Gastrocnemius medialis (tissue), 4 donors: ENCODE data around the gene NOL4L.

ENCODE experiments used
- POLR2A ChIP-seq, 2 donors: fragments of 450-650 bp; IDR thresholded peaks; one replicate each; pipeline ENCODE4 v1.6.1; 2017; ENCODE audit warnings: antibody characterized with exemption in 2 of 2, mild to moderate bottlenecking in 2 of 2, moderate library complexity in 2 of 2
- TF ChIP-seq, protein P1 (sequence below), 5 experiments: fragments of 450-650 bp in 3 of 5; fragments of 200-600 bp in 2 of 5; sonication (generic) in 2 of 5; IDR thresholded peaks in 4 of 5; conservative IDR thresholded peaks in 1 of 5; 1 replicate in 4 of 5; 2 replicates in 1 of 5; pipeline ENCODE4 v1.5.1; 2016 to 2019; ENCODE audit warnings: antibody characterized with exemption in 5 of 5, mild to moderate bottlenecking in 3 of 5, moderate library complexity in 3 of 5

- no peak for TF ChIP-seq POLR2A (IDR thresholded peaks at IDR 0.05)
- TF ChIP-seq, protein P1, sequence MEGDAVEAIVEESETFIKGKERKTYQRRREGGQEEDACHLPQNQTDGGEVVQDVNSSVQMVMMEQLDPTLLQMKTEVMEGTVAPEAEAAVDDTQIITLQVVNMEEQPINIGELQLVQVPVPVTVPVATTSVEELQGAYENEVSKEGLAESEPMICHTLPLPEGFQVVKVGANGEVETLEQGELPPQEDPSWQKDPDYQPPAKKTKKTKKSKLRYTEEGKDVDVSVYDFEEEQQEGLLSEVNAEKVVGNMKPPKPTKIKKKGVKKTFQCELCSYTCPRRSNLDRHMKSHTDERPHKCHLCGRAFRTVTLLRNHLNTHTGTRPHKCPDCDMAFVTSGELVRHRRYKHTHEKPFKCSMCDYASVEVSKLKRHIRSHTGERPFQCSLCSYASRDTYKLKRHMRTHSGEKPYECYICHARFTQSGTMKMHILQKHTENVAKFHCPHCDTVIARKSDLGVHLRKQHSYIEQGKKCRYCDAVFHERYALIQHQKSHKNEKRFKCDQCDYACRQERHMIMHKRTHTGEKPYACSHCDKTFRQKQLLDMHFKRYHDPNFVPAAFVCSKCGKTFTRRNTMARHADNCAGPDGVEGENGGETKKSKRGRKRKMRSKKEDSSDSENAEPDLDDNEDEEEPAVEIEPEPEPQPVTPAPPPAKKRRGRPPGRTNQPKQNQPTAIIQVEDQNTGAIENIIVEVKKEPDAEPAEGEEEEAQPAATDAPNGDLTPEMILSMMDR (IDR thresholded peaks at IDR 0.05 in 4 of 5, conservative IDR thresholded peaks at IDR 0.05 in 1 of 5), result no peak
These were observed 40.8 kb downstream of the NOL4L start for GRCh38 chr20:32544260-32544722.
